GM21529 (cell line): ENCODE results near the gene NAGPA.
"Not testable (repeated sequence)": the region's sequence is repeated elsewhere in the genome, so short reads cannot be mapped to it uniquely, and the experiment has no call there.

ENCODE experiments used
- ATAC-seq: cut with Tn5 transposase; IDR thresholded peaks from one replicate; pipeline ENCODE4 v1.9.1; 2021; ENCODE audit not compliant: unreplicated experiment

The NAGPA gene

GRCh38 chr16:5033256-5034166 is at the start of gene NAGPA:
Gene NAGPA, minus strand, starts transcription at chr16:5033935. Its CDS starts 21 bp downstream, at chr16:5033914.
- peak; percentile 89 for ATAC-seq

GRCh38 chr16:5080996-5081395 is 47.3 kb upstream of the NAGPA start:
- ATAC-seq, result not testable (repeated sequence)

GRCh38 chr16:5080461-5080860 is 46.7 kb upstream of the NAGPA start:
- not testable (repeated sequence) for ATAC-seq

DNA sequence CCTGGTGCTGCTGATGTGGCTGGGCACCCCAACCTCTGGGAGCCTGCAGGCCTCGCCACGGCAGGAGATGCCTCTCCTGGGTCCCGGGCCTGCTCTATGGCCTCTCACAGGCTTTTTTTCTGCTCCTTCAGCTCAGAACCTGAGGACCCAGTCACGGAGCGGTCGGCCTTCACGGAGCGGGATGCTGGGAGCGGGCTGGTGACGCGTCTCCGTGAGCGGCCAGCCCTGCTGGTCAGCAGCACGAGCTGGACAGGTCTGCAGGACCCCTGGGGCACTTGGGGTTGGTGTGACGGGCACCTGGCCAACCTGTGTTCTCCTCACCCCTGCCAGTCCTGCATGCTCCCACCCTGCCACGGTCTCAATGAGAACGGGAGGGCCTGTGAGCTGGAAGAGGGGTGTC is 44.9 kb upstream of the NAGPA start:
- no peak for ATAC-seq

- ATAC-seq, result no peak
Measured at GRCh38 chr16:5077304-5077703, 43.6 kb upstream of the NAGPA start.

- no peak for ATAC-seq
Measured at GRCh38 chr16:5075637-5076036, 41.9 kb upstream of the NAGPA start.

GRCh38 chr16:5073771-5074170 is 40.0 kb upstream of the NAGPA start:
- not testable (repeated sequence) for ATAC-seq

DNA sequence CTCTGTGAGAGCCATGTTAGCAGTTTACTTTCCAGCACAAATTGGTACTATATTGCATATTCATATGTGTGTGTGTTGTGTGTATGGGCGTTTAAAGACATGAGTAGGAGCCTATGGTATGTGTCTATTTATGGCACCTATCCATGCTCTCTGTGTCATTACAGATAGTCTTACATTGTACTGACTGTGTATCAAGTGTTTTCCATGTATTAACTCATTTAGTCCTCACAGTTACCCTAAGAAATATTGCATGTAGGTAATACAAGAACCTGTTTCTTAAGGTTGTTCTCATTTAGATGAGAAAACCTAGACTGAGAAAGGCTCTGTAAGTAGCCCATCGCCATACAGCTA is 39.5 kb upstream of the NAGPA start:
- no peak for ATAC-seq

GRCh38 chr16:5072334-5073278 is 38.9 kb upstream of the NAGPA start:
- no peak for ATAC-seq

DNA sequence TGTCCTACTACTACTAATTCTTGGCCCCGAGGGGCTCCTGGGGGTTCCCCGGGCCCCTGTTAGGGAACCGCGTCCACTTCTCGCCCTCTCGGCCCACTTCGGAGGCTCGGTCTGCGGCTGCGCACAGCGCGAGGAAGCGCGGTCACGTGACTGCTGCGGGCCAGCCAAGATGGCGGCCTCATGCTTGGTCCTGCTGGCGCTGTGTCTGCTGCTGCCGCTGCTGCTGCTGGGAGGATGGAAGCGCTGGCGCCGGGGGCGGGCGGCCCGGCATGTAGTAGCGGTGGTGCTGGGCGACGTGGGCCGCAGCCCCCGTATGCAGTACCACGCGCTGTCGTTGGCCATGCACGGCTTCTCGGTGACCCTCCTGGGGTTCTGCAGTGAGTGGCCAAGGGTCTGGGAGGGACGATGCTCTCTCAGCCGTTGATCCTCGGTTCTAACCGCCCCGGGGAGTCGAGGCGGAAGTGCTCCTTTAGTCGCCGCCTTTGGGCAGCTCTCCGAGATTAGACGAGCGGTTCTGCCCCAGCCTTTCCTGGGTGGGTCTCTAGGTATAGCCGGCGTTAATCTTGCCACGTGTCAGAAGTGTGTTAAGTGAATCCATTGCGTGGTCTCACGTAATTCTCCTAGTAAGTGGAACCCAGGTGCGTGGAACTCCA is 38.1 kb upstream of the NAGPA start, which contains the start of gene ALG1:
ALG1 (plus strand) TSS at position 163 of the 653 bp plus-strand sequence; CDS start at position 170, 7 bp downstream.
- peak; percentile 83 for ATAC-seq

- ATAC-seq, result no peak
Measured at GRCh38 chr16:5071341-5071680, 37.6 kb upstream of the NAGPA start.

- no peak for ATAC-seq
Measured at GRCh38 chr16:5070431-5071186, 36.9 kb upstream of the NAGPA start.

- ATAC-seq, result no peak
Measured at GRCh38 chr16:5069854-5070253, 36.1 kb upstream of the NAGPA start.

- ATAC-seq, result no peak
Measured at GRCh38 chr16:5069048-5069447, 35.3 kb upstream of the NAGPA start.

DNA sequence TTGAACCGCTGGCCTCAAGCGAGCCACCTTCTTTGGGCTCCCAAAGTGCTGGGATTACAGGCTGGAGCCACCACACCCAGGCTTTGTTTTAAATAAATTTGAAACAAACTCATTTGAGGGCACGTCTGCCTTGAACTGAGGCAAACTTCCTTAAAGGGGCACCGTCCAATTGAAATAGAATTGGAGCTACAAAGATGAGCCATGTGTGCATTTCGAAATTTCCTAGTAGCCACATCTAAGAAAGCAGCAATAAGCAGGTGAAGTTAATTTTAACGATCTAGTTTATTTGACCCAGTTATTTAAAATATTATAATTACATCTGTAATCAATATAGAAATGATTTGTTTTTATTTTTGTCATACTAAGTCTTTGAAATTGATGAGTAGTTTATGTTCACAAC is 32.8 kb upstream of the NAGPA start:
- no peak for ATAC-seq

- ATAC-seq, result no peak
Measured at GRCh38 chr16:5065813-5066212, 32.1 kb upstream of the NAGPA start, which contains the start of gene C16orf89. Gene C16orf89, minus strand, starts transcription at chr16:5065956. Its CDS starts 48 bp downstream, at chr16:5065908.

GRCh38 chr16:5065326-5065725 is 31.6 kb upstream of the NAGPA start:
- no peak for ATAC-seq

DNA sequence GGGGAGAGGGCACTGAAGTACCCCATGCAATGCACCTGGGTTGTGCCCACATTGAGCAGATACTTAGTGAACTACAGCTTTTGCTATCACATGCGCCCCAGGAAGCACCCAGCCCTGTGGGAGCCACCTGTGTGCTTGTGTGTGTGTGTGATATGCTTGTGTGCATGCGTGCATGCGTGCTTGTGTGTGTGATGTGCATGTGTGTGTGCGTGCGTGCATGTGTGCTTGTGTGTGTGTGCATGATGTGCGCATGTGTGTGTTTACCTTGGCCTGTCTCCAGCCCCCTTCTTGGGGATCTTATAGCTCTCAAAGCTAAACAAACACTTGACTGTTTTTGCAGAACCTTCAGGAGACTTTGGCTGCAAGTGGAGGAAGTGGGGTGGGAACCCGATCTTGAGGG is 31.2 kb upstream of the NAGPA start:
- ATAC-seq, result no peak

DNA sequence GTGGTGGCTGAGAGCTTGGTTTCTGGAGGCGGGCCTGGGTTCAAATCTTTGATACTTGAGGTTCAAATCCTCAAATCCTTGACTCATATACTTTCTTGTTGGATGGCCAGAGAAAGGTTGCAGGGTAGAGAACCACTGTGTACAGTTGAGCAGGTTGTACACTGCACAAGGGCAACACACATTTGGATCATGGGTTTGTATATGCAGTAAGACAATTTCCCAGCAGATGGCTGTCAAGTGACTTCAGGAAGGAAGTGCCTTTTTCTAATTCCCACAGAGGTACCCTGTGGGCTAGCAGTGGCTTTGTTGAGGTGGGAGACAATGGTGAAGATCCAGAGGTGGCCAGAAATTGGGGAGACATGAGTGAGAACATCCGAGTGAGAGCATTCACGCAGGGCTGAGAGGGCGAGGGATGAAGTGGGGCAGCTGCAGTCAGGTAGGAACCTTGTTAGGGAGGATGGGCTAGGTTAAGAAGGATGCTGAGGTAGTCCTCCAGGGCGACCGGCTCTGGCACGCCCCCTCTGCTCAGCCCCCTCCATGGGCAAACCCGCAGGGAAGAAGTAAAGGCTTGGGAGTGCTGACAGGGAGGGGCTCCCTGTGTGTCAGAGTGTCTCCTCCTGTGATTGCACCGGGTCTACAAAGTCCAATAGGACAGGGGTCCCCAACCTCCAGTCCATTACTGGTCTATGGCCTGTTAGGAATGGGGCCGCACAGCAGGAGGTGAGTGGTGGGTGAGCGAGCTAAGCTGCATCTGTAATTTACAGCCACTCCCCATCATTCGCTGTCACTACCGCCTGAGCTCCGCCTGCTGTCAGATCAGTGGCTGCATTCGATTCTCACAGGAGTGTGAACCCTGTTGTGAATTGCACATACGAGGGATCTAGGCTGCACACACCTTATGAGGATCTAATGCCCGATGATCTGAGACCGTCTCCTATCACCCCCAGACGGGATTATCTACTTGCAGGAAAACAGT is 29.3 kb upstream of the NAGPA start:
- no peak for ATAC-seq
